HG03354 (cell line): Measurements from ENCODE around the gene CLPSL1.

Experiments
- ATAC-seq: cut with Tn5 transposase; IDR thresholded peaks from one replicate; pipeline ENCODE4 v1.9.1; 2021; ENCODE audit warnings: mild to moderate bottlenecking; ENCODE audit not compliant: unreplicated experiment, poor library complexity, severe bottlenecking

CLPSL1 gene

DNA sequence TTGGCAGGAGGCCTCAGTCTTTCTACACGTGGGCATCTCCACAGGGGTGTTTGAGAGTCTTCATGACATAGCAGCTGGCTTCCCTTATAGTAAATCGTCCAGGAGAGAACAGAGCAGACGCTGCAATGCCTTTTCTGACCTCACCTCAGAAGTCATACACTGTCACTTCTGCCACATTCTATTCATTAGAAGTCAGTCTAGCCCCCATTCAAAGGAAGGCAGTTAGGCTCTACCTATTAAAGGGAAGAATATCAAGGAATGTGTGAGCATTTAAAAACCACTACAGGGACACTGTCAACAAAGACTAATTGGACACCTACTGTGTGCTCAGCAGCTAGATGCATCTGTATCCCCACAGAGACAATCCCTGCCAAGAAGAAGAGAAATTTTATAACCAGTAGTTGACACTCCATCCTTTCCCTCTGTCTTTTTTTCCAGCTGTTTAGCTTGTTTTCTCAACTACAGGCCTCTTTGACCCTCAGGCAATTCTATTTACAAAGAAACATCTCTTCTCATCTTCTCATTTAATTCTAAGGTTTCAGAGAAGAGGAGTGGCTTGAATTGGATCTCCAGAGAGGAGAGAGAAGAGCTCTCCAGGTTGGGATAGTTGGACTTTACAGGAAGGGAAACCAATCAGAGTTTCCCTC, 25.4 kb upstream of the CLPSL1 start:
- no peak for ATAC-seq

DNA sequence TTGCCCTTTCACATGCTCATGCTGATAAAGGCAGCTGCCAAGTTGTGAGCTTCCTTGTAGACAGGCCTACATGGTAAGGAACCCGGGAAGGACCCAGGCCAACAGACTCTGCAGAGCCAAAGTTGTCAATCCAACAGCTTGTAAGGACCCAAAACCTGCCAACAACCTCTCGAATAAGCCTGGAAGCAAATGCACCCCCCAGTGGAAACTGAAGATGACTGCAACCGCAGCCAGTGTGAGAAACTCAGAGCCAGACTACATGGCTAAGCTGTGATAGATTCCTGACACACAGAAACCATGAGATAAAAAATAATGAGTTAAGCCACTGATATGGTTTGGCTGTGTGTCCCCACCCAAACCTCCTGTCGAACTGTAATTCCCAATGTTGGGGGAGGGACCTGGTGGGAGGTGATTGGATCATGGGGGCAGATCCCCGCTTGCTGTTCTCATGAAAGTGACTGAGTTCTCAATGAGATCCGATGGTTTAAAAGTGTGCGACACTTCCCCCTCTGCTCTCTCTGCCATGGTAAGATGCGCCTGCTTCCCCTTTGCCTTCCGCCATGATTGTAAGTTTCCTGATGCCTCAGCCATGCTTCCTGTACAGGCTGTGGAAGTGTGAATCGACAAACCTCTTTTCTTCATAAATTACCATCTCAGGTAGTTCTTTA, 23.2 kb upstream of the CLPSL1 start:
- ATAC-seq: no peak

DNA sequence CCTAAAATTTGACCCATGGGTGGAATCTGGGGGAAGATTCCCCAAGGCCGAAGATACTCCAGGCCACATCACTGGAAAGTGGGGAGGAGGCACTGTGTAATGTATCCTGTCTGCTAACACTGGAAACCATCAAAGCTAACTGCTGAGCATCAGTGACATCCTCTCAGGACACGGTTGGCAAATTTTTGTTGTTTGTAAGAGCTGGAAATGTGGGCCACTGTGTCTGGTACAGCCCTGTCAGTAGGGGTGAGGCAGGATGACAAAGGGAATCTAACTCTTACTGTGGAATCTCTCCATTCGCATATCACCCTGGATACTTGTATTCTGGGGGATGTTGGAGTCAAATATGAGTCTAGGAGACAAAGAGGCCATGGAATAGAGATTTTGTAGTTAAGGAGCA, 21.4 kb upstream of the CLPSL1 start:
- ATAC-seq: no peak

DNA sequence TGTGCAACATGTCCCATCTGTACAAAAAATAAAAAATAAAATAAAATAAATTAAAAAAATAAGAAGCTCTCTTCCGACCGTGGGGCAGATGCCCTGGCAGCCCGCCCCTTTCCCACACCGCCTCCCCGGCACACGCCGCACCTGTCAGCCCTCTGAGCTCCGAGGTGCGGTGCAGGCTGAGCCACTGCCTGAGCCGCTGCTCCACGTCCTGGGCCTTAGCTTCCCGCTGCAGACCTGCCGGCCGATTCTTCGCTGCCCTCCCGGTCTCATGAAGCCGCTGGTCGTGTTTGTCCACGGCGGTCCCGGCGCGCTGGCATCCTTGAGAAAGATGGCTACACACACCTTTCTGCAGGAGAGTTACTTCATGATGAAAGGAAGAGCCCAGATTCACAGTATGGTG, 15.1 kb upstream of the CLPSL1 start:
- no peak for ATAC-seq

DNA sequence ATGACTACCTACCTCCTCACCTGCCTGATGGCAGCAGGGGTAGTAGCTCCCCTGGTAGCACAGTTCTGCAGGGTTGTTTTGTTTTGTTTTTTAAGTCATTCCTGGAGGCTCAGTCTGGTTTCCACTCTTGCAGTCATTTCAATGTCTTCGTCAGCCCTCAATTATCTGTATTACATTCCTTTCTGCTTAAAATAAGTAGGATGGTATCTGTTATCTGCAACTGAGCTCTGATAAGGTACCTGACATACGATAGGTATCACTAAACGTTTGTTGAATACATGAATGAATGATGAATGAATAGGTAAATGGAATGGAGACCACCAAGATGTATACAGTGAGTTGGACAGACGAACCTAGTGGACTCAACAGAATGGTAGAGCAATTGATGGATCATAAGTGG, 11.6 kb upstream of the CLPSL1 start:
- no peak for ATAC-seq

DNA sequence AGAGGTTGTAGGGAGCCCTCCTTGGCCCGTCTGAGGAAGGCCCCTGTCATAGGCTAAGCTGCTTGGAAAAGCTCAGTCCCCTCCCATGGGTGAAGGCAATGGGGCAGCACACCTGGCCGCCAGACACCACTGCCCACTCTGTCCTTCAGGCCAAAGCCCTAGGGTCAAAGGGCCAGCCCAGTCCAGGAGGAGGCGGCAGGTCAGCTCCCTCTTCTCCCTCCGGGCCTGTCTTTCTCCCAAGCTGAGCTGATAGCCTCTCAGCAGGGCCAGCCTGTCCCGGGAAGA, 9.5 kb upstream of the CLPSL1 start:
- ATAC-seq: no peak

DNA sequence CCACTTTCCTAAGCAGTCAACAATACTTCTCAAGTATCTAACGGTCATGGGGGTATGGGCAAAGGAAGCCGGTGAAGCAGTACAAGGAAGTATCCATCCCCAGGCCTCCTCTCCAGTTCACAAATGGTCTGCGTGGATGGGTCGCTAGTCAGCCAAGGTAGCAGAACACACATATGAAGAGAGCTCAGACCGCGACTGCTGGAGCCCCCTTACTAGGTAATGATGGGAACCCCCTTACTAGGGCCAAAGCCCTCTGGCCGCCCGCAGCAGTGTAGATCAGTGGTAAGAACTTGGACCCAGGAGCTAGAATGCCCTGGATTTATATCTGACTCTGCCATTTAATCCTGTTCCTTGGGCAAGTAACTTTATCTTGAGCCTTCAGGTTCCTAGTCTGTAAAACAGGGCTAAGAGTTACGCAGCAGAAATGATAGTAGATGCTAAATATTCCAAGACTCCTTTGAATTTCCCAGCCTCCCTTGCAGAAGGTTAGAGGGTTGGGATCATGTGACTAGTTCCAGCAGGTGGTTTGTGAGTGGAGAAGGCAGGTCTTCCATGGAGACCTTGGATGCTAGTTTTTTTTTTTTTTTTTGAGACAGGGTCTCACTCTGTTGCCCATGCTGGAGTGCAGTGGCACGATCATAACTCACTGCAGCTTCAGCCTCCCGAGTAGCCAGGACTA, 6.6 kb upstream of the CLPSL1 start:
- no peak for ATAC-seq

DNA sequence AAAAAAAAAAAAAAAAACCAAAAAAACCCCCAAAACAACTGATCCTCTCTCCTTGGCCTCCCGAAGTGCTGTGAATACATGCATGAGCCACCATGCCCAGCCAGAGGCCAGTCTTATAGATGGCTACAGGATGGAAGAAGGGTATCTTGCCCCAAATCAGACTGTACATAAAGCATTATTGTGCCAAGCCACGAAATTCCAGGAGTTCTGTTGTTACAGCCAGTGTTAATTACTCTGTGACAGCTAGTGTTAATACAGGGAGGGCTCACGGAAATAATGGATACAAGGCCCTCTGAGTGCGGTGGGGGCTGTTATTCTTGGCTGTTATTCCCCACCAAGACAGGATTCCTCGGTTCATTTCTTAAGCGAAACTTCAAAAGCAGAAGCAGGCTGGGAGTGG, 5.8 kb upstream of the CLPSL1 start:
- ATAC-seq: no peak

DNA sequence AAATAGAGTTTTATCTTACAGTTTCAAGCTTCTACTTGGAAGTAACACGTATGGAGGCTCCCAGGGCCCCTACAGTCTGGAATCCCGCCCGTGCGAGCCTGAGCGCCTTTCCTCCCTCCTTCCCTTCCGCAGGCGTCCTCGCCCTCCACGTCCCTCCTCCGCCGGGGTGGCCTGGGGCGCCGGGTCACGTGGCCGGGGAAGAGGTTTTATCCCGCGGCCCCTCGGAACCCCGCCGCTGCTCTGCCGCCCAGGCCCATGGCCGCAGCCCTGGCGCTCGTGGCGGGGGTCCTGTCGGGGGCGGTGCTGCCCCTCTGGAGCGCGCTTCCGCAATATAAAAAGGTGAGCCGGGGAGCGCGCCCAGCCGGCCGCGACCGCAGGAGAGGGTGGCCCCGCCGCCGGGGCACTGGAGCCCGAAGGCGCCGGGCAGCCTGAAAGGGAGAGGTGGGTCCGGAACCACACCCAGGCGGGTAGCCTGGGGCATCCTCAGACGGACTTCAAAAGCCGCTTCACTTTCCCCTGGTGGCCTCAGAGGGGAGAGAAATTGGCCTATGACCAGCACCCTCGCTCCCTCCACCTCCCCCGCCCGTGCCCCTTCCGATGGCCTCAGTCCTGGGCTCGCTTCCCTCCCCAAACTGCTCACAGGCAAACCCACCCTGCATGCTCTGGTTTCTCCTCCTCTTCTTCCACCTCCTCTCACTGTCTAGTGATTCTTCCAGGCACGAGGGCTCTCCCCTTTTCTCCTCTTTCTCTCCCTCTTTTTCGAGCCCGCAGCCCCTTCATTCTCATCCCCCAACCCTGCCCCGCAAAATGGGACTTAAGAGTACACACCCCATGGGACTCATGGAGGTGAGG, 4.2 kb upstream of the CLPSL1 start, which contains the start of gene CLPSL2:
TSS of gene CLPSL2 (plus strand) at position 235 of the 852 bp plus-strand sequence. CDS start at position 256, 21 bp downstream.
- no peak for ATAC-seq

DNA sequence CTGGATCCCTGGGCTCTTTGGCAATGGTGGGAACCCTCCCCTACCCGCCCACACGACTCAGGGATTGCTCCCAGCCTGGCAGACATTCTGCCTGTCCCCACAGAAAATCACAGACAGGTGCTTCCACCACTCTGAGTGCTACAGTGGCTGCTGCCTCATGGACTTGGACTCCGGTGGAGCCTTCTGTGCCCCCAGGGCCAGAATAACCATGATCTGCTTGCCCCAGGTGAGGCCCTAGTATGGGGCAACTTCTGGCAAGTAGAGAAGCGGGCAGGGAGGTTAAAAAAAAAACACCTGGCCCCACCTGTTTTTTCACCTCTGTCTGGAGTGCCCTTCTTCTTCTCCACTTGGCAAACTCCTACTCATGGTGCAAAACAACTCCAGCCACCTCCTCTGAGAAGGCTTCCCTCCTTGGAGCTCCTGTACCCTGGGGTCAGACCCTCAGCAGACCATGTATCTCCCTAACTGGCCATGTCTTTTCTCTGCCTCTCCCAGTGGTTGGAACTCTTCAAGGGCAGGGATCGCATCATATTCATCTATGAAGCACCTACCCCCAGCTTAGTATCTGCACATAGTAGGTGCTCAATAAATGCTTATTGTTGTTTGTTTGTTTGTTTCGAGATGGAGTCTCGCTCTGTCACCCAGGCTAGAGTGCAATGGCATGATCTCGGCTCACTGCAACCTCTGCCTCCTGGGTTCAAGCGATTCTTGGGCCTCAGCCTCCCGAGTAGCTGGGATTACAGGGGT, 3.3 kb upstream of the CLPSL1 start:
- no peak for ATAC-seq

DNA sequence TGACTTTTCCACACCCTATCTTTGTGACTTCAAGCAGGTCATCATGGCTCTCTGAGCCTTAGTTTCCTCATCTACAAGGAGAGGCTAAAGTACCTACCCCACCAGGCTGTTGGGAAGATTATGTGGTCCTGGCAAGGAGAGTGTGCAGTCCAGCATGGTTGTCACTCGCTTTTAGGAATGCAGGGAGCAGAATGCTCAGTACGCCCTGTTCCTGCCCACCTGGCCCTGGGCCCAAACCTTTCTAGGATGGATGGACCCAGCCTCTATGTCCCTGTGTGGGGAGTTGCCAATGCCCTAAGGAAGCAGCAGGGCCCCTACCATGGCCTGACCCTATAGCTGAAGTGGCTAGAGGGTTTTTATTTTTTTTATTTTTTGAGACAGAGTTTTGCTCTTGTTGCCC, 2.4 kb upstream of the CLPSL1 start:
- ATAC-seq: no peak

DNA sequence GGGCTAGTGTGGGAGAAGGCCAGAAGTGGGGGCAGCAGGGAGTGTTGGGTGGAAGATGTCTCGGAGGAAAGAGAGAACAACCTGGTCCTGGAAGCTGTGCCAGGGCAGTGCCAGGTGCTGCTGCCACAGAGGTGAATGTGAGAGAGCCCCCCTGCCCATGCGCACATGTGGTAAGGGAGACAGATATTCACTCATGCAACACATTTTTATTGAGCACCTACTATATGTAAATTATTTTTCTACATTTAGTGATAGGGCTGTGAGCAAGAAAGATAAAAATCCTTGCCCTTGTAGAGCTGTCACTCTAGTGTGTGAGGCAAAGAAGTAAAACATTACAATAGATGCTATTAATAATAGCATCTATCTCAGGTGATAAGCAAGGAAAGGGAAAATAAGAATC, 471 bp downstream of the CLPSL1 start:
- ATAC-seq: no peak

DNA sequence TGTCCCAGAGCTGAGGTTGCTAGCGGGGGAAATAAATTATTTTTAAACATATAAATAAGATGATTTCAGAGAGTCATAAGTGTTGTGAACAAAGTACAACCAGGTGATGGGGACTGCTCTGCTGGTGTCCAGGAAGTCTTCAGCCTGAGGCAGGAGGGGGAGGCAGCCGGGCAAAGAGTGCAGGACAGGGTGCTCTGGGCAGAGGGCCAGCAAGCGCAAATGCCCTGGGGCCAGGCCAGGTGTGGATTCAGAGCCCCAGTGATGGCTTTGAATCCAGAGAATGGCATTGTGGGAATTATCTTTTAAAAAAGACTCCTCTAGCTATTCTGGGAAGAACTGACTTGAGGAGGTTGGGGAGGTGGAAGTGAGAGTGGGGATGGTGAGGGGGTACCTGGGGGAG, 1.6 kb downstream of the CLPSL1 start:
- ATAC-seq: no peak

DNA sequence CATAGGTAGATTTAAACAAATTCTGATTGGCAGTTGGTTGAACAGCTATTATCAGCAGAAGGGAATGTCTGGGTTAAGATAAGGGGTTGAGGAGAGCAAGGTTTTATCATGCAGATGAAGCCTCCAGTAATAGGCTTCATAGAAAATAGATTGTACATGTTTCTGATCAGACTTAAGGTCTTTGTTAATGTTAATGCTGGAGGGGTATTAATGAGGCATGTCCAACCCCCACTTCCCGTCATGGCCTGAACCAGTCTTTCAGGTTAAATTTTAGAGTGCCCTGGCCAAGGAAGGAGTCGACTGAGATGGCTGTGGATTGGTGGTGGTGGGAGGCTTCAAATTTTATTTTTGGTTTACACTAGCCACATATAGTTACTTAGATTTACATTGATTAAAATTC, 3.4 kb downstream of the CLPSL1 start:
- ATAC-seq: no peak

DNA sequence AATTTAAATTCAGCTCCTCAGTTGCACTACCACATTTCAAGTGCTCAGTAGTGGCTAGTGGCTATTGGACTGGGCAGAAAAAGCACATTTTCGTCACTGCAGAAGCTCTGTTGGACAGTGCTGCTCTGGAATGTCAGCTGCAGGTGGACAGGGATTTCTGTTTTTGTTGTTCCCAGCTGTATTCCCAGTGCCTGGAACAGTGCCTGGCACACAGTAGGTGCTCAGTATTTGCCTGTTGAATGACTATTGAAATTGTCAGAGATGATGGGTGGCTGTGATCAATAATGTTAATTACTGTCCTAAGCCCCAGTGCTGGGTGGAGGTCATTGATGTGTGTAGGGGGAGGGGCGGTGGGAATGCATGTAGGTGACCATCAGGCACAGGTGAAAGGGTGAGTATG, 5.5 kb downstream of the CLPSL1 start:
- no peak for ATAC-seq

DNA sequence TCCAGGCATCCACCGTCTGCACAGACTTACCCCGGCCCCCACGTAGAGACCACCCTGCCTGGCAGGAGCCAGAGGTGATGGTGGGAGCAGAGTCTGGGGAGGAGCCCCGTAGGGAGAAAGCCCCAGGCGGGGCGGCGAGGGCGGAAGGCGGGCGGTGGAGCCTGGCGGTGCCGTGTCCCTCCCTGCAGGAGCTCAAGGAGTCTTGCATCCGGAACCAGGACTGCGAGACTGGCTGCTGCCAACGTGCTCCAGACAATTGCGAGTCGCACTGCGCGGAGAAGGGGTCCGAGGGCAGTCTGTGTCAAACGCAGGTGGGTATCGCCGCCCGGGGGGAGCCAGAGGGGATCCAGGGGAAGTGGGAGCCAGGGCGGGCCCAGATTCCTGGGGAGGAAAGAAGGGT, 6.0 kb downstream of the CLPSL1 start:
- no peak for ATAC-seq

DNA sequence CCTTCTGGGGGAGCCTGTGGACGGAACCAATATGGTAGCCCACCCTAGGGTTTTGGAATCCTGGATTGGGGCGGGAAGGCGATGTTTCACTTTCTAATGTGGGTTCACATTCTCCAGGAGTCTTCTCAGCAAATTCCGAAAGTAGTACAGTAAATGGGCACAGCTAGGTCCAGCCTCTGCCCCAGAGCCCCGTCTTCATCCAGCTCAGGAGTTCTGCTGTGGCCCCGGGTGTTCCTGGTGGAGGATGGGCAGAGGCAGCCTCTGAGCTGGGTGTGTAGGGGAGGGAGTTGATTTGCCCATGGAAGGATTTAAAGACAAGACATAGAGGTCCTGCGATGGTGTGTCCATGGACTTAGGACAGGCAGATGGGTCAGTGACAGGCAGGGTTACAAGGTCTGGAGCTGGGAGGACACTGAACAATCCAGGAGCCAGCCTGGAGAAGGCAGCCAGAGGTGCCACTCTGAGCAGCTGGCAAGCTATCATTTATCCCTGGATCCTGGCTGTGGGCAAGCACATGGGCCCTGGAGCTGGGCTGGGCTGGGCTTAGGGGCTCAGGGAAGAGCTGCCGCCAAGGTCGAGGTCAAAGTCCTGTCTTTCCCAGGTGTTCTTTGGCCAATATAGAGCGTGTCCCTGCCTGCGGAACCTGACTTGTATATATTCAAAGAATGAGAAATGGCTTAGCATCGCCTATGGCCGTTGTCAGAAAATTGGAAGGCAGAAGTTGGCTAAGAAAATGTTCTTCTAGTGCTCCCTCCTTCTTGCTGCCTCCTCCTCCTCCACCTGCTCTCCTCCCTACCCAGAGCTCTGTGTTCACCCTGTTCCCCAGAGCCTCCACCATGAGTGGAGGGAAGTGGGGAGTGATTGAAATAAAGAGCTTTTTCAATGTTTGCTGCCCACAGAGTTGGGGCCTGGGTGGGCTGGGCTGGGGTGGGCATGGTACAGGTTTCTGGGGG, 6.7 kb downstream of the CLPSL1 start:
- ATAC-seq: no peak

DNA sequence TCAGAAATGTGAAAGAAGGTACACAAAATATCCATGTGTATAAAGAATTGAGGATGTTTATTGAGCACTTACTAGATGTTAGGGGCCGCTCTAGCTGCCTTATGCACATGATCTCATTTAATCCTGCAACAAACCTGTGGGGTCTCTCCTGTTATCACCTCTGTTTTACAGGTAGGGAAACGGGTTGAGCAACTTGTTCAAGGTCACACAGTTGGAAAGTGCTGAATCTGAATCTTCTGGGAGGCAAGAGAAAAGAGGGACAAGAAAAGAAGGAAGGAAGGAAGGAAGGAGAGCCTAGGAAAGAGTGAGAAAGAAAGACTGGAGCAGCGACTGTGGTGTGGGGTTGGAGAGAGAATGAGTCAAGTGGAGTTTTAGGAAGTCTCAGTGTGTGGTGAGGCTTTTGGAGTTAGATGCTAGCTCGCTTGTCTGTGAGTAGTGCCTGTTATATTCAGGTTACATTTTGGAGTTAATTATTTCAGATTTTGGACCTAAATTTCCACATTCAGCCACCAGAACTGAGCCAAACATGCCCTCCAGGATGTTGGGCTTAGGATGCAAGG, 7.7 kb downstream of the CLPSL1 start:
- no peak for ATAC-seq

DNA sequence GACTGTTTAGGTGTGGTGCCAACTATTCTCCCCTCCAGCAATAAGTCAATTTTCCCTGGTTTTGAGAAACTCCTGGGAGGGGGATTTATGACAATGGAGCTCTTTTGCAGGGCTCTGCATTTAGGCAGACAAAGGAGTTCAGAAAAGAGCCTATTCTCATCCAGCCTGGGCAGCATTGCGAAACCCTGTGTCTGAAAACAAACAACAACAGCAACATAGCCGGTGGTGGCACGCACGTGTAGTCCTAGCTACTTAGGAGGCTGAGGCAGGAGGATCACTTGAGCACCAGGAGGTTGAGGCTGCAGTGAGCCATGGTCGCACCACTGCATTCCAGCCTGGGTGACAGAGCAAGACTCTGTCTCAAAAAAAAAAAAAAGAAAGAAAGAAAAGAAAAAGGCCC, 9.9 kb downstream of the CLPSL1 start:
- no peak for ATAC-seq
